Measurements from ENCODE around the gene GPC3.

GPC3 gene

GRCh38 chrX:133926099-133926498 lies 59.3 kb downstream of the GPC3 start:
- H3K9ac ChIP-seq (ENCODE audit: low read depth, low read length), result no peak overlapping the region
- no peaks in the 10 kb centered on the region for H3K27me3 ChIP-seq (ENCODE audit: control insufficient read depth, insufficient read depth, low read length)
- H3K4me1 ChIP-seq (ENCODE audit: control insufficient read depth, insufficient read depth, low read length), result peaks cover 40% of the 10 kb centered on the region
- no peaks in the 10 kb centered on the region for H3K36me3 ChIP-seq (ENCODE audit: control insufficient read depth, insufficient read depth, low read length)
- no peaks in the 10 kb centered on the region for H3K9me3 ChIP-seq (ENCODE audit: control insufficient read depth, insufficient read depth, low read length)
- no peak overlapping the region for H3K4me3 ChIP-seq (ENCODE audit: low read depth, low read length)
- peak overlapping the region; percentile 68 for H3K27ac ChIP-seq (ENCODE audit: low read depth, low read length)

- Histone ChIP-seq H3K36me3 (ENCODE audit: control insufficient read depth, insufficient read depth, low read length) (no peaks in the 10 kb centered on the region), H3K27ac (ENCODE audit: low read depth, low read length) (no peak overlapping the region), H3K27me3 (ENCODE audit: control insufficient read depth, insufficient read depth, low read length) (no peaks in the 10 kb centered on the region)
Observed at GRCh38 chrX:133924548-133924947, 60.8 kb downstream of the GPC3 start.

GRCh38 chrX:133923548-133923947 lies 61.8 kb downstream of the GPC3 start:
- Histone ChIP-seq H3K9me3 (ENCODE audit: control insufficient read depth, insufficient read depth, low read length) (no peaks in the 10 kb centered on the region), H3K4me1 (ENCODE audit: control insufficient read depth, insufficient read depth, low read length) (peaks cover 45% of the 10 kb centered on the region), H3K4me3 (ENCODE audit: low read depth, low read length) (no peak overlapping the region), H3K27ac (ENCODE audit: low read depth, low read length) (no peak overlapping the region), H3K36me3 (ENCODE audit: control insufficient read depth, insufficient read depth, low read length) (no peaks in the 10 kb centered on the region), H3K9ac (ENCODE audit: low read depth, low read length) (no peak overlapping the region), H3K27me3 (ENCODE audit: control insufficient read depth, insufficient read depth, low read length) (no peaks in the 10 kb centered on the region)

More at GRCh38 chrX:133924548-133924947, 60.8 kb downstream of the GPC3 start:
- H3K9ac ChIP-seq (ENCODE audit: low read depth, low read length), result no peak overlapping the region
- no peak overlapping the region for H3K4me3 ChIP-seq (ENCODE audit: low read depth, low read length)
- no peaks in the 10 kb centered on the region for H3K9me3 ChIP-seq (ENCODE audit: control insufficient read depth, insufficient read depth, low read length)
- peaks cover 45% of the 10 kb centered on the region for H3K4me1 ChIP-seq (ENCODE audit: control insufficient read depth, insufficient read depth, low read length)

DNA sequence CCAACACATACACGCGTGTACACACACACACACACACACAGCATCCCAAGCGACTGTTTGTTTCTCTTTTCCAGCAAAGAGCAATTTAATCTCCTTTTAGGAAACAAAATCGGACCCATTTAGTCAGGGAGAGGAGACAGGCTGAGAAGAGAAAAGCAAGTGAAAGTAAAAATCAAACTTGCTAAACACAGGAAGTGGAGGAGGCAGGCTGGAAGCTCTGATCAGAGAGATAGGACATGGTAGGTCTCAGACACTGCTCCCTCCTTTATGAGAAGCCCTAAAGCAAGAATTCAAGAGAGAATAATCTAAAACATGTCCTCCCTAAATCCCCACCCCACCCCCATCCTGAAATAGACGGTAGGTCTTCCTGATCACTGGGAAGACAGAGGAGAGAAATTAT lies 62.3 kb downstream of the GPC3 start:
- Histone ChIP-seq H3K9ac (ENCODE audit: low read depth, low read length) (no peak overlapping the region), H3K27ac (ENCODE audit: low read depth, low read length) (no peak overlapping the region), H3K27me3 (ENCODE audit: control insufficient read depth, insufficient read depth, low read length) (no peaks in the 10 kb centered on the region), H3K36me3 (ENCODE audit: control insufficient read depth, insufficient read depth, low read length) (no peaks in the 10 kb centered on the region), H3K4me1 (ENCODE audit: control insufficient read depth, insufficient read depth, low read length) (peaks cover 45% of the 10 kb centered on the region), H3K9me3 (ENCODE audit: control insufficient read depth, insufficient read depth, low read length) (no peaks in the 10 kb centered on the region), H3K4me3 (ENCODE audit: low read depth, low read length) (no peak overlapping the region)

DNA sequence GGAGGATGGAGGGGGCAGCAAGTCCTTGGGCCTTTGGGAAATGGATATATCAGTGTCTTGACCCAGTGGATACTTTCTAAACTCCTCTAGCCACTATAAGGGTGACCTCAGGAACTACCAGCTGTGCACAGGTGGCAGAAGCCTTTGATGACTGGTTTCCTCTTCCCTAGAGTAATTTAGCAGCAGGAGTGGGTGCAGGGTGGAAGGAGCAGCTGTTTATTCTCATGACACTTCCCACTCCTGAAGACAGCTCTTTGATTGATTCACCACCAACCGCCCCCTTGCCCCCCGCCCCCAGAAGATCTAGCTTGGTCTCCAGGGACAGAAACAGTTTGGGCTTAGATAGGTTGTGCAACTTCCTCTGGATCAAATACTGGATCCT lies 63.0 kb downstream of the GPC3 start:
- Histone ChIP-seq H3K27me3 (ENCODE audit: control insufficient read depth, insufficient read depth, low read length) (no peaks in the 10 kb centered on the region), H3K27ac (ENCODE audit: low read depth, low read length) (no peak overlapping the region), H3K9me3 (ENCODE audit: control insufficient read depth, insufficient read depth, low read length) (no peaks in the 10 kb centered on the region), H3K4me1 (ENCODE audit: control insufficient read depth, insufficient read depth, low read length) (peaks cover 45% of the 10 kb centered on the region), H3K9ac (ENCODE audit: low read depth, low read length) (no peak overlapping the region), H3K36me3 (ENCODE audit: control insufficient read depth, insufficient read depth, low read length) (no peaks in the 10 kb centered on the region), H3K4me3 (ENCODE audit: low read depth, low read length) (no peak overlapping the region)

DNA sequence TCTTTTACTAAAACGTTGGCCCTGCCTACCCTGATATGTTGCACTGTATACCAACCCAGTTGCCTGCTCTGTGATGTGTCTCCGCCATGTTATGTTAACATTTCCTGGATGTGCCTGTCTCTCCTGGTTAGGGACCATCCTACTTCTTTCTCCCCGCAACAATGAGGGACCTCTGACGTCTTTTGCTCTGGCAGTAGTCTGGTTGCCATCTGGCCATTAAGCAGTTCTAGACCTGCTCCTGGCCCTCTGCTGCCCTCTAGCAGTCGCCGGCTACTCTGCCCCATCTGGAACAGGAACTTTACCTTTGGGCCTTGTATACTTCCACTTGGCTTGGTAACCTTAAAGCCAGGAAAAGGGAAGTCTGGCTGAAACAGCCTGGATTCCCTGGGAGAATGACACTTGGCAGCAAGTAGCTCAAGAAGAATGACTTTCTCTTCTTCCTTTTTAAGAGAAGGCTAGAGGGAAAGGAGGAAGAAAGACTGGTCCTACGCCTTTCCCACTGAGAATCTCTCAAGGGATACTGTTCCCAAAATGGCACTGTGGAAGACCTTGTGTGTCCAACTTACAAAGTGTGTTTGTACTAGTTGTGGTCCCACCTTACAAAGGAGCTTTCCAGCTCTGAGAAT lies 63.5 kb downstream of the GPC3 start:
- H3K27ac ChIP-seq (ENCODE audit: low read depth, low read length), result no peak overlapping the region
- no peaks in the 10 kb centered on the region for H3K27me3 ChIP-seq (ENCODE audit: control insufficient read depth, insufficient read depth, low read length)
- H3K9me3 ChIP-seq (ENCODE audit: control insufficient read depth, insufficient read depth, low read length), result no peaks in the 10 kb centered on the region
- H3K36me3 ChIP-seq (ENCODE audit: control insufficient read depth, insufficient read depth, low read length), result no peaks in the 10 kb centered on the region
- H3K4me3 ChIP-seq (ENCODE audit: low read depth, low read length), result no peak overlapping the region
- H3K9ac ChIP-seq (ENCODE audit: low read depth, low read length), result no peak overlapping the region
- H3K4me1 ChIP-seq (ENCODE audit: control insufficient read depth, insufficient read depth, low read length), result peaks cover 45% of the 10 kb centered on the region

DNA sequence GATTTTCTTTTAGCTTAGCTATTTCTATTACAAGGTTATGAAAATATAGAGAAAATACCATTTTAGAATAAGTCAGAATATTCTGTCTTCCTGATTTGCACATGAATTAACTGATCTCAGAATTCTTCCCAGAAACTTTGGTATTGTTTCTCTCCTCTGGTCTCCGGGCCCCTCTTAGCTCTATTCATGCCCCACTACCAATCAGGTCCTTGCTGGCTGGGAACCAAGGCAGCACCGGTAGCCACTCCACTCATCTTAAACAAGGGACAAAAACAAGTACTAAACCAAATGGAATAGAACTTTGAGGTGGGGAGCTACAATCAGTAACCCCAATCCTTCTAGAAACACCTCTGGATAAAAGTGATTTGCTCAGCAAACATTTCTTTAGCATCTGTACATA lies 64.3 kb downstream of the GPC3 start:
- no peak overlapping the region for H3K4me3 ChIP-seq (ENCODE audit: low read depth, low read length)
- no peak overlapping the region for H3K27ac ChIP-seq (ENCODE audit: low read depth, low read length)
- H3K9me3 ChIP-seq (ENCODE audit: control insufficient read depth, insufficient read depth, low read length), result no peaks in the 10 kb centered on the region
- no peaks in the 10 kb centered on the region for H3K27me3 ChIP-seq (ENCODE audit: control insufficient read depth, insufficient read depth, low read length)
- H3K36me3 ChIP-seq (ENCODE audit: control insufficient read depth, insufficient read depth, low read length), result no peaks in the 10 kb centered on the region
- no peak overlapping the region for H3K9ac ChIP-seq (ENCODE audit: low read depth, low read length)
- peaks cover 40% of the 10 kb centered on the region for H3K4me1 ChIP-seq (ENCODE audit: control insufficient read depth, insufficient read depth, low read length)

- Histone ChIP-seq H3K9ac (ENCODE audit: low read depth, low read length) (no peak overlapping the region), H3K4me1 (ENCODE audit: control insufficient read depth, insufficient read depth, low read length) (peaks cover 26% of the 10 kb centered on the region), H3K9me3 (ENCODE audit: control insufficient read depth, insufficient read depth, low read length) (no peaks in the 10 kb centered on the region), H3K36me3 (ENCODE audit: control insufficient read depth, insufficient read depth, low read length) (0 out of 2 replicates have a peak, but pooled peaks cover 3% of the 10 kb centered on the region), H3K4me3 (ENCODE audit: low read depth, low read length) (no peak overlapping the region), H3K27ac (ENCODE audit: low read depth, low read length) (no peak overlapping the region), H3K27me3 (ENCODE audit: control insufficient read depth, insufficient read depth, low read length) (no peaks in the 10 kb centered on the region)
Observed at GRCh38 chrX:133918361-133918771, 67.0 kb downstream of the GPC3 start.

DNA sequence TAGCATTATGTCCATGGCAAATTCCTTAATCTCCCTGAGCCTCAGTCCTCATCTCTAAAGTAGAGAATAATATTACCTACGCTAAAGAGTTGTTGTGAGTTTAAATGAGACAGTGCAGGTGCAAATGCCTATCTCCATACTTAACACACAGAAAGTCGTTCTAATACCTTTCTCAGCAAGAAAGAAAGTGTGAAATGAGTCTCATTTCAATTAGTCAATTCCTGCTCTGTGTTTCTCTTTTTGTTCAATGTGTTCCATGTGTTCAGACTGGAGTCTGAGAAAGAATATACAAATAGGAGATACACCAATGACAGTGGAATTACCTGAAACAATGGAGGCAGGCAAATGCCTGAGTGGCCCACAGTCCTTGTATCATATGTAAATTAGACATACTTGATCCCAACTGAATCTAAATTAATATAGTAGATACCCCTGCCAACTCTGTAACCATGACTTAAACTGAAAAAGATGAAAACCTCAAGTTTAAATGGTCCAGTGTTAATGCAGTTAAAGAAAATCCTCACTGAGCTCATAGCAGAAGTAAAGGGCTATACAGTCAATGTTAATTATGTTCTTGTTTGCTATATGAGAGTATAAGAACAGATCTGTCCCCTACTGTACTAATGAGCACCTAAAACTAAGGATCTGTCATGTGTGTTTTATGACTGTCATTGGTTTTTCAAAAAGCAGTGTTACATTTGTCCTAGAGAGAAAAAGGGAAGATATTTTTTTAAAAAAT lies 68.2 kb downstream of the GPC3 start:
- 0 out of 2 replicates have a peak, but pooled peaks cover 3% of the 10 kb centered on the region for H3K36me3 ChIP-seq (ENCODE audit: control insufficient read depth, insufficient read depth, low read length)
- no peaks in the 10 kb centered on the region for H3K27me3 ChIP-seq (ENCODE audit: control insufficient read depth, insufficient read depth, low read length)
- H3K27ac ChIP-seq (ENCODE audit: low read depth, low read length), result no peak overlapping the region
- H3K9ac ChIP-seq (ENCODE audit: low read depth, low read length), result no peak overlapping the region
- H3K9me3 ChIP-seq (ENCODE audit: control insufficient read depth, insufficient read depth, low read length), result no peaks in the 10 kb centered on the region
- H3K4me1 ChIP-seq (ENCODE audit: control insufficient read depth, insufficient read depth, low read length), result peaks cover 35% of the 10 kb centered on the region
- H3K4me3 ChIP-seq (ENCODE audit: low read depth, low read length), result no peak overlapping the region

DNA sequence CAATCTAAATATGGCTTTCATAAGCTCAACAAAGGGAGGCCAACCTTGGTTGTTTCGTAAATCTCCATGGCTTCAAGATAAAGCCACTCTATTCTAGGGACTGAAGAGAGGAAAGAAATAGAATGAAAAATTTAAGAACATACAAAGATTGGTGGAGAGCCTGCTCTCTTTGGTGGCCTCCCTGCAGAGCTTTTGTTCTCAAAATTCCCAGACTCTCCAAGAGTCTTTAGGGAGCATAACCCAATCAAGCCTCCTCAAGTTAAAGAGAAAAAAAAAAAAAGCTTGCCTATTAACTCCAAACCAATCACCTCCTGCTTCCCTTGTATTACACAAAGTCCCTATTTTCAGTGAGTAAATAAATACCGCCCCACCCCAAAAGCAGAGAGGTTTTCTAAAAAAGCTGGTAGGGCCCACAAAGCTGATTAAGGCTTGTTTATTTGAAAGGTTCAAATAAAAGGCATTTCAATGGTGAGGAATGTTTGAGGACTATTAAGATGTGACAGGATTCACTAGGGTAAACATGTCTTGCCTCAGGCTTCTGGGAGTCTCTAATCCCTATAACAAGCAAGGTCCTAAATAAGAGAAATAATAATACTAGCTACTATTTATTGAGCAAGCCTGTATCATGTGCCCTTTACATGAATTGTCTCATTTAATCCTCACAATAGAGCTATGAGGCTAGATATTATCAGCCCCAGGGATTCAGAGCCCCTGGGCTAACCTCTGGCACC lies 71.6 kb downstream of the GPC3 start:
- H3K36me3 ChIP-seq (ENCODE audit: control insufficient read depth, insufficient read depth, low read length), result 0 out of 2 replicates have a peak, but pooled peaks cover 3% of the 10 kb centered on the region
- H3K27me3 ChIP-seq (ENCODE audit: control insufficient read depth, insufficient read depth, low read length), result no peaks in the 10 kb centered on the region
- H3K4me3 ChIP-seq (ENCODE audit: low read depth, low read length), result peak overlapping the region; percentile 34
- H3K27ac ChIP-seq (ENCODE audit: low read depth, low read length), result peak overlapping the region; percentile 89
- peaks cover 29% of the 10 kb centered on the region for H3K4me1 ChIP-seq (ENCODE audit: control insufficient read depth, insufficient read depth, low read length)
- H3K9me3 ChIP-seq (ENCODE audit: control insufficient read depth, insufficient read depth, low read length), result no peaks in the 10 kb centered on the region
- H3K9ac ChIP-seq (ENCODE audit: low read depth, low read length), result no peak overlapping the region

DNA sequence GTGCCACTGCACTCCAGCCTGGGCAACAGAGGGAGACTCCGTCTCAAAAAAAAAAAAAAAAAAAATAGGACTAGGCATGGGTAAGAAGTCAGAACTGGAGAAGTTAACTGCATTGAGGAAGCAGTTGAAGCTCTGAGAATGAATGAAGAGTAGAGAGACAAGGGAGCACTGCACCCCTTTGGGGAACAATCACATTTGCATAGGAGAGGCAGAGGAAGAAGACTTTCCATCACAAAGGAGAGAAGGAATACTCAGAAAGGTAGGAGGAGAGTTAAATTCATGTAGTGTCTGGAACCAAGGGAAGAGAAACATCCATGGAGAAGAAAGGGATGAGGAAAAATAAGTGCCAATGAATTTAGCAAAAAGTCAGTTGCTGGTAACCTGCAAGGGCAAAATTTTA lies 72.4 kb downstream of the GPC3 start:
- H3K4me3 ChIP-seq (ENCODE audit: low read depth, low read length), result peak overlapping the region; percentile 34
- H3K4me1 ChIP-seq (ENCODE audit: control insufficient read depth, insufficient read depth, low read length), result peaks cover 29% of the 10 kb centered on the region
- no peak overlapping the region; the same call in 1 of the 2 replicates for H3K9ac ChIP-seq (ENCODE audit: low read depth, low read length)
- H3K27me3 ChIP-seq (ENCODE audit: control insufficient read depth, insufficient read depth, low read length), result no peaks in the 10 kb centered on the region
- H3K9me3 ChIP-seq (ENCODE audit: control insufficient read depth, insufficient read depth, low read length), result no peaks in the 10 kb centered on the region
- H3K27ac ChIP-seq (ENCODE audit: low read depth, low read length), result peak overlapping the region; percentile 89
- 0 out of 2 replicates have a peak, but pooled peaks cover 3% of the 10 kb centered on the region for H3K36me3 ChIP-seq (ENCODE audit: control insufficient read depth, insufficient read depth, low read length)
